HG02642 (cell line): ENCODE data around the gene ARFGAP1.

Experiments
- ATAC-seq: cut with Tn5 transposase; IDR thresholded peaks from one replicate; pipeline ENCODE4 v1.9.1; 2021; ENCODE audit warnings: mild to moderate bottlenecking; ENCODE audit not compliant: unreplicated experiment, poor library complexity

The ARFGAP1 gene

GRCh38 chr20:63315731-63316491 is 43.3 kb downstream of the ARFGAP1 start:
- ATAC-seq = no peak

GRCh38 chr20:63316502-63316921 is 43.9 kb downstream of the ARFGAP1 start:
- no peak for ATAC-seq

GRCh38 chr20:63317061-63317460 is 44.4 kb downstream of the ARFGAP1 start:
- ATAC-seq = no peak

- ATAC-seq = no peak
Measured at GRCh38 chr20:63317601-63318291, 45.1 kb downstream of the ARFGAP1 start.

GRCh38 chr20:63318391-63319163 is 46.0 kb downstream of the ARFGAP1 start:
- ATAC-seq = no peak

GRCh38 chr20:63319164-63320040 is 46.8 kb downstream of the ARFGAP1 start:
- ATAC-seq = no peak

- no peak for ATAC-seq
Measured at GRCh38 chr20:63320041-63320511, 47.5 kb downstream of the ARFGAP1 start.

- no peak for ATAC-seq
Measured at GRCh38 chr20:63320616-63321147, 48.1 kb downstream of the ARFGAP1 start.

- ATAC-seq = no peak
Measured at GRCh38 chr20:63321148-63321831, 48.7 kb downstream of the ARFGAP1 start.

- ATAC-seq = no peak
Measured at GRCh38 chr20:63322146-63322932, 49.7 kb downstream of the ARFGAP1 start.

- no peak for ATAC-seq
Measured at GRCh38 chr20:63322933-63323273, 50.3 kb downstream of the ARFGAP1 start.

- no peak for ATAC-seq
Measured at GRCh38 chr20:63323357-63323981, 50.9 kb downstream of the ARFGAP1 start.

GRCh38 chr20:63325021-63325471 is 52.4 kb downstream of the ARFGAP1 start:
- ATAC-seq = no peak

GRCh38 chr20:63325554-63326313 is 53.1 kb downstream of the ARFGAP1 start:
- ATAC-seq = no peak

GRCh38 chr20:63326314-63327230 is 54.0 kb downstream of the ARFGAP1 start:
- no peak for ATAC-seq

GRCh38 chr20:63327231-63327745 is 54.7 kb downstream of the ARFGAP1 start:
- no peak for ATAC-seq
